Measurements from ENCODE around the gene GSG1L.

- TF ChIP-seq PBX3 (CRISPR knock-in tag; IDR thresholded peaks at IDR 0.05; ENCODE audit: borderline replicate concordance) = no peak
- TF ChIP-seq GABPA (IDR thresholded peaks at IDR 0.05; ENCODE audit: low read depth, low read length) = no peak
- no peak for TF ChIP-seq GABPA (CRISPR knock-in tag; IDR thresholded peaks at IDR 0.05; ENCODE audit: low read depth)
- no peak for TF ChIP-seq CHD2 (IDR thresholded peaks at IDR 0.05; ENCODE audit: low read depth, low read length)
- TF ChIP-seq ELF1 (CRISPR knock-in tag; IDR thresholded peaks at IDR 0.05) = no peak
- no peak for TF ChIP-seq ZIK1 (CRISPR knock-in tag; IDR thresholded peaks at IDR 0.05; ENCODE audit: borderline replicate concordance, low read depth)
- no peak for TF ChIP-seq DZIP1 (CRISPR knock-in tag; IDR thresholded peaks at IDR 0.05)
- no peak for TF ChIP-seq CTCF (CRISPR knock-in tag; IDR thresholded peaks at IDR 0.05)
- TF ChIP-seq DMTF1 (CRISPR knock-in tag; IDR thresholded peaks at IDR 0.05) = no peak
- TF ChIP-seq ZSCAN20 (CRISPR knock-in tag; IDR thresholded peaks at IDR 0.05; ENCODE audit: borderline replicate concordance) = no peak
- no peak for TF ChIP-seq KLF16 (CRISPR knock-in tag; IDR thresholded peaks at IDR 0.05)
- no peak for TF ChIP-seq ZFP36 (IDR thresholded peaks at IDR 0.05; ENCODE audit: borderline replicate concordance, low read depth, low read length, partially characterized antibody)
- TF ChIP-seq ZNF24 (IDR thresholded peaks at IDR 0.05) = no peak
- TF ChIP-seq POLR2A (IDR thresholded peaks at IDR 0.05; ENCODE audit: insufficient read depth in 1 of 2, low read depth in 2 of 2, low read length in 2 of 2) = no peak
- no peak for TF ChIP-seq ZSCAN30 (CRISPR knock-in tag; IDR thresholded peaks at IDR 0.05)
Measured at GRCh38 chr16:28064706-28065249, 1.3 kb upstream of the GSG1L start.

All from HepG2 (cell line).